ENCODE data around the gene MALSU1. TPM values are rescaled to one million over a fixed set of nuclear protein-coding genes. Genes with fewer than 3 reads are reported as not detected.
A peak's percentile ranks its signal among the peaks of the same experiment; 100 is the strongest.

MALSU1 gene
- total and polyA plus RNA-seq, 7 experiments from 2014 or later: 32.7 to 83.5 (median 46.7) TPM

GRCh38 chr7:23273141-23273599, 26.0 kb upstream of the MALSU1 start:
- no peaks in the 10 kb centered on the region for H3K9me3 ChIP-seq (ENCODE audit: control insufficient read depth in 2 of 3, low read length in 3 of 3)
- ChIA-PET POLR2A (interaction anchor here (0.7 to 1.6 kb wide), 2 partner anchors 26 to 435 kb away, joined by 4 to 10 read pairs; partner anchors contain the start of gene MALSU1), CTCF (interaction anchor here (0.6 to 6.6 kb wide), 19 partner anchors 9 to 1740 kb away, joined by 3 to 48 read pairs (median 5); no protein-coding TSS in a partner anchor)
- H3K4me3 ChIP-seq (ENCODE audit: low read length): no peak overlapping the region
- Mint-ChIP-seq H3K36me3 (no peaks in the 10 kb centered on the region), H3K27ac (peak overlapping the region in 4 of 9 donors; percentile 3 to 54 (median 23)), H3K27me3 (peaks cover 0 to 9% (median 4%) of the 10 kb centered on the region in 5 donors), H3K9me3 (no peaks in the 10 kb centered on the region), H3K4me3 (peak overlapping the region; percentile 14 to 82 (median 70)), H3K4me1 (peaks cover 2 to 16% (median 10%) of the 10 kb centered on the region in 7 donors)
- no peaks in the 10 kb centered on the region for H3K36me3 ChIP-seq (ENCODE audit: control insufficient read depth in 2 of 3, insufficient read depth in 3 of 3, low read length in 3 of 3)
- peaks cover 0 to 4% of the 10 kb centered on the region in 2 donors for H3K4me1 ChIP-seq (ENCODE audit: control insufficient read depth in 2 of 2, insufficient read depth in 2 of 2, low read length in 2 of 2)
- peak; percentile 99 for ATAC-seq
- no peak overlapping the region for H3K27ac ChIP-seq (ENCODE audit: low read depth, low read length)
- H3K27me3 ChIP-seq (ENCODE audit: control insufficient read depth in 2 of 2, insufficient read depth in 2 of 2, low read length in 2 of 2): no peaks in the 10 kb centered on the region
- DNase-seq: peak; percentile 64 to 85 (median 80)
- intact Hi-C loops (cut with micrococcal nuclease): loop anchor here (1.0 to 5.0 kb wide), 12 partner anchors 26 to 1394 kb away; partner anchors contain the start of genes MALSU1 (in 2 of the 2), HYCC1 (in 1 of the 2) and TRA2A (in 1 of the 2)

GRCh38 chr7:23275912-23276311, 23.2 kb upstream of the MALSU1 start:
- no peak overlapping the region for H3K27ac ChIP-seq (ENCODE audit: low read depth, low read length)
- ChIA-PET POLR2A (no interaction called here), CTCF (interaction anchor here (0.6 to 2.3 kb wide), 3 partner anchors 14 to 249 kb away, joined by 3 to 5 read pairs (median 3); no protein-coding TSS in a partner anchor)
- peaks cover 0 to 4% of the 10 kb centered on the region in 2 donors for H3K4me1 ChIP-seq (ENCODE audit: control insufficient read depth in 2 of 2, insufficient read depth in 2 of 2, low read length in 2 of 2)
- Mint-ChIP-seq H3K4me3 (no peak overlapping the region), H3K36me3 (no peaks in the 10 kb centered on the region), H3K27ac (no peak overlapping the region), H3K4me1 (peaks cover 2 to 16% (median 10%) of the 10 kb centered on the region in 7 donors), H3K9me3 (no peaks in the 10 kb centered on the region), H3K27me3 (peaks cover 0 to 4% (median 0%) of the 10 kb centered on the region in 5 donors)
- H3K4me3 ChIP-seq (ENCODE audit: low read length): no peak overlapping the region
- DNase-seq (no peak), ATAC-seq (no peak)
- H3K36me3 ChIP-seq (ENCODE audit: control insufficient read depth in 2 of 3, insufficient read depth in 3 of 3, low read length in 3 of 3): no peaks in the 10 kb centered on the region
- no peaks in the 10 kb centered on the region for H3K9me3 ChIP-seq (ENCODE audit: control insufficient read depth in 2 of 3, low read length in 3 of 3)
- no peaks in the 10 kb centered on the region for H3K27me3 ChIP-seq (ENCODE audit: control insufficient read depth in 2 of 2, insufficient read depth in 2 of 2, low read length in 2 of 2)
- intact Hi-C loops (cut with micrococcal nuclease): loop anchor here in 1 of 2 donors (2.0 to 5.0 kb wide), 2 partner anchors 195 to 256 kb away; partner anchors contain the start of genes IGF2BP3 and TRA2A

- ATAC-seq (no peak), DNase-seq (no peak)
- H3K4me1 ChIP-seq (ENCODE audit: control insufficient read depth in 2 of 2, insufficient read depth in 2 of 2, low read length in 2 of 2): peaks cover 0 to 4% of the 10 kb centered on the region in 2 donors
- no peaks in the 10 kb centered on the region for H3K27me3 ChIP-seq (ENCODE audit: control insufficient read depth in 2 of 2, insufficient read depth in 2 of 2, low read length in 2 of 2)
- peaks cover 2 to 16% (median 10%) of the 10 kb centered on the region in 7 donors for H3K4me1 Mint-ChIP-seq
- no peaks in the 10 kb centered on the region for H3K9me3 ChIP-seq (ENCODE audit: control insufficient read depth in 2 of 3, low read length in 3 of 3)
- no peak overlapping the region for H3K27ac Mint-ChIP-seq
- no peak overlapping the region for H3K4me3 Mint-ChIP-seq
- intact Hi-C loops (cut with micrococcal nuclease): loop anchor here in 1 of 2 donors (2.0 to 5.0 kb wide), 2 partner anchors 194 to 256 kb away; partner anchors contain the start of genes IGF2BP3 and TRA2A
- POLR2A ChIA-PET: interaction anchor here (1.1 kb wide), 1 partner anchor 18 kb away, joined by 3 read pairs; no protein-coding TSS in a partner anchor
- H3K27me3 Mint-ChIP-seq: peaks cover 0 to 4% (median 0%) of the 10 kb centered on the region in 5 donors
- no peaks in the 10 kb centered on the region for H3K9me3 Mint-ChIP-seq
- no peaks in the 10 kb centered on the region for H3K36me3 ChIP-seq (ENCODE audit: control insufficient read depth in 2 of 3, insufficient read depth in 3 of 3, low read length in 3 of 3)
- H3K27ac ChIP-seq (ENCODE audit: low read depth, low read length): no peak overlapping the region
- CTCF ChIA-PET: interaction anchor here (0.6 to 2.3 kb wide), 4 partner anchors 13 to 271 kb away, joined by 3 to 7 read pairs (median 4); no protein-coding TSS in a partner anchor
- H3K4me3 ChIP-seq (ENCODE audit: low read length): no peak overlapping the region
- H3K36me3 Mint-ChIP-seq: no peaks in the 10 kb centered on the region
These were observed 22.8 kb upstream of the MALSU1 start for GRCh38 chr7:23276376-23276775.

- Mint-ChIP-seq H3K27ac (no peak overlapping the region), H3K9me3 (no peaks in the 10 kb centered on the region), H3K27me3 (peaks cover 0 to 4% (median 0%) of the 10 kb centered on the region in 5 donors), H3K36me3 (no peaks in the 10 kb centered on the region), H3K4me3 (no peak overlapping the region), H3K4me1 (peaks cover 2 to 16% (median 10%) of the 10 kb centered on the region in 7 donors)
- no peak overlapping the region for H3K4me3 ChIP-seq (ENCODE audit: low read length)
- H3K4me1 ChIP-seq (ENCODE audit: control insufficient read depth in 2 of 2, insufficient read depth in 2 of 2, low read length in 2 of 2): peaks cover 0 to 4% of the 10 kb centered on the region in 2 donors
- ChIA-PET POLR2A (interaction anchor here (0.6 to 1.1 kb wide), 2 partner anchors 17 to 251 kb away, joined by 3 to 5 read pairs; no protein-coding TSS in a partner anchor), CTCF (interaction anchor here (0.5 to 2.3 kb wide), 5 partner anchors 9 to 270 kb away, joined by 3 to 7 read pairs (median 5); no protein-coding TSS in a partner anchor)
- no peaks in the 10 kb centered on the region for H3K36me3 ChIP-seq (ENCODE audit: control insufficient read depth in 2 of 3, insufficient read depth in 3 of 3, low read length in 3 of 3)
- ATAC-seq: no peak
- intact Hi-C loops (cut with micrococcal nuclease): loop anchor here (1.0 to 5.0 kb wide), 9 partner anchors 22 to 435 kb away; partner anchors contain the start of genes MALSU1 (in 2 of the 2), IGF2BP3 (in 1 of the 2) and TRA2A (in 1 of the 2)
- H3K27me3 ChIP-seq (ENCODE audit: control insufficient read depth in 2 of 2, insufficient read depth in 2 of 2, low read length in 2 of 2): no peaks in the 10 kb centered on the region
- H3K27ac ChIP-seq (ENCODE audit: low read depth, low read length): no peak overlapping the region
- no peaks in the 10 kb centered on the region for H3K9me3 ChIP-seq (ENCODE audit: control insufficient read depth in 2 of 3, low read length in 3 of 3)
- no peak for DNase-seq
These were observed 22.2 kb upstream of the MALSU1 start for GRCh38 chr7:23276947-23277346.

GRCh38 chr7:23277359-23277989, 21.7 kb upstream of the MALSU1 start:
- no peak overlapping the region for H3K27ac ChIP-seq (ENCODE audit: low read depth, low read length)
- Mint-ChIP-seq H3K27ac (no peak overlapping the region), H3K9me3 (no peaks in the 10 kb centered on the region), H3K36me3 (no peaks in the 10 kb centered on the region), H3K27me3 (peaks cover 0 to 4% (median 0%) of the 10 kb centered on the region in 5 donors), H3K4me1 (peaks cover 2 to 15% (median 10%) of the 10 kb centered on the region in 7 donors), H3K4me3 (no peak overlapping the region)
- intact Hi-C loops (cut with micrococcal nuclease): loop anchor here (1.0 to 5.0 kb wide), 9 partner anchors 22 to 435 kb away; partner anchors contain the start of genes MALSU1 (in 2 of the 2), IGF2BP3 (in 1 of the 2) and TRA2A (in 1 of the 2)
- no peak overlapping the region for H3K4me3 ChIP-seq (ENCODE audit: low read length)
- ChIA-PET CTCF (interaction anchor here (0.5 to 2.3 kb wide), 7 partner anchors 10 to 270 kb away, joined by 3 to 7 read pairs (median 4); no protein-coding TSS in a partner anchor), POLR2A (interaction anchor here (0.6 to 1.1 kb wide), 2 partner anchors 17 to 250 kb away, joined by 3 to 5 read pairs; no protein-coding TSS in a partner anchor)
- no peaks in the 10 kb centered on the region for H3K9me3 ChIP-seq (ENCODE audit: control insufficient read depth in 2 of 3, low read length in 3 of 3)
- no peaks in the 10 kb centered on the region for H3K36me3 ChIP-seq (ENCODE audit: control insufficient read depth in 2 of 3, insufficient read depth in 3 of 3, low read length in 3 of 3)
- peak in 7 of 9 donors; percentile 26 to 67 (median 62) for DNase-seq
- H3K4me1 ChIP-seq (ENCODE audit: control insufficient read depth in 2 of 2, insufficient read depth in 2 of 2, low read length in 2 of 2): peaks cover 0 to 4% of the 10 kb centered on the region in 2 donors
- no peaks in the 10 kb centered on the region for H3K27me3 ChIP-seq (ENCODE audit: control insufficient read depth in 2 of 2, insufficient read depth in 2 of 2, low read length in 2 of 2)
- peak; percentile 69 for ATAC-seq
